ENCODE data around the gene DENND1A.

Gene DENND1A

DNA sequence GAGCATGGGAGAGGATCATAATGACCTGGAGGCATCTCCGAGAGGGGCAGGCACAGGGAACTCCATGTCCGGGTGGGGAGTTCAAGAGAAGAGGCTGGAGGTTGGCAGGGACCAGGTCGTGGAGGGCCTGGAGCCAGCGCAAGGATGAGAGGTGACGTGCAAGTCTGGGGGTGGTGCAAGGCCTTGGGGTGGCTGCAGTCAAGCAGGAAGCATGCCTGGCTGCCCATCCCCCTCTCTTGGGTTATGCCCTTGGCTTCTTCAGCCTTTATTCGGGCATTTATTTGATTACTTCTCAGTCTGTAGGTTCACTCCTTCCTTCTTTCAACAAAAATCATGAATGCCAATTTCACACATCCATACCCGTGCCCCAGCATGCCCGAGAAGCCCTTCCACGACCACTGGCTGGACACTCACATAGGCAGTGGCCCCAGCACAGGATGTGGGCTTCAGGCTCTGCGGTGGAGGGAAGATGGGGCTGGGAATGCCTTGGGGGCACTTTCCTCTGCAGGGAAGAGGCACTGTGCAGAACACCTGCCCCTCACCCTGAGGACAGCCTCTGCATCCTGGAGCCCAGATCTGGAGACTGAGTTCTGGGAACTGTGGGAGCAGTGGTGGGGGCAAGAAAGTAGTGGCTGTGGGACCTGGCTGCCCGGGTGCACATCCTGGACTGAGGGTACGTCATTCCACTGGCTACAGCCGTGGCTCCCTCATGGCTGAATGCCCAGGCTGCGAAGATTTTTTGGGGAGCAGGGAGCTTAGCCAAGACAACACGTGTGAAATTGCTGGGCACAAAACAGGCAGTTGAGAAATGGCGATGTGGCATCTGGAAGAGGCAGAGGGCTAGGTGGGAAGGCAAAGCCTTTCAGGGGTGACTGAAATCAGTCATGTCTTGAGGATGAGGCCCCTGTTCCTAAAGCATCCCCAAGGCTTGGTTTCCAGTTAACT is 535.4 kb downstream of the DENND1A start:
- TF ChIP-seq CTCF (IDR thresholded peaks at IDR 0.05) = no peak

DNA sequence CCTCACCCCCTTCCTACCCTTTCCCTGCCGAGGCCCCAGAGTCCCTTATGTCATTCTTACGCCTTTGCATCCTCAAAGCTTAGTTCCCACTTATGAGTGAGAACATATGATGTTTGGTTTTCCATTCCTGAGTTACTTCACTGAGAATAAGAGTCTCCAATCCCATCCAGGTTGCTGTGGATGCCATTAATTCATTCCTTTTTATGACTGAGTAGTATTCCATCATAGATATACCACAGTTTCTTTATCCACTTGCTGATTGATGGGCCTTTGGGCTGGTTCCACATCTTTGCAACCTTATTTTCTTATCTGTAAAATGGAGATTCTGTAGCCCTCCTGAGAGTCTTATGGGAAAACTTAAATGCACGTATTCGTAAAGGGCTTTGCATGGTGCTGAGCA is 537.1 kb downstream of the DENND1A start:
- TF ChIP-seq CTCF (IDR thresholded peaks at IDR 0.05) = no peak

DNA sequence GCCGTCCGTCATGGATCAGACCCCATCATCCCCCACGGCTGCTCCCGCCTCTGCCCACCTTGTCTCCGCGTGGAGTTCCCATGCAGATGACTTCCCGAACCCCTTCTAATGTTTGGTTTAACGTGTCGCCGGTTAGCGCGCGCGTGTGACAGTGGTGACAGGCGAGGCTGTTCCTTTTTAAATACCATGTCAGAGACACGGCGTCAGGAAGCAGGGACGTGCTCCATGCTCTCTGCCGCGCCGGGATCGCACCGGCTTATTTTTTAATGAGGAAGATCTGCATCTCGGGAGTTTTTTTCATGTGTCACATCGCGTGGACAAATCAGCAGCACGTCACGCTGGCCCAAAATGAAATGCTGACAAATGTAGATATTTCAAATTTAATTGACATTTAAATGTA is 538.0 kb downstream of the DENND1A start:
- no peak for TF ChIP-seq CTCF (IDR thresholded peaks at IDR 0.05)

DNA sequence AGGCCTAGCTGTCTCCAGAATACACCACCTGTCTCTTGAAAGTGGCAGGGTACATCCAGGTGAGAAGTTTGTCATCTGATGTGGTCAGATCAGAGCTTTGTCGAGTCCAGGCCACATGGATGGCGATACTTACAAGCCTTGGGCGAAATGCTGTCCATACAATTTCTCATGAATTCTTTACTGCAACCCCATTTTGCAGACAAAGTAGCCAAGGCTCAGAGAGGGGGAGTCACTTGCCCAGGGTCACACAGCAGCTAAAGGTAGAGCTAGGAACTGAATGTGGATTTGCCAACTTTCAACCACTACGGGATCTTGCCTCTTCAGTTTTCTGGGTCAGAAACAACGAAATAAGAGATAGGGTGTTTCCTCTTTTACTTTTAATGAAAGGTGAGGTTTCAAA is 538.7 kb downstream of the DENND1A start:
- TF ChIP-seq CTCF (IDR thresholded peaks at IDR 0.05) = no peak

GRCh38 chr9:123390337-123391135 is 539.4 kb downstream of the DENND1A start:
- no peak for TF ChIP-seq CTCF (IDR thresholded peaks at IDR 0.05)

DNA sequence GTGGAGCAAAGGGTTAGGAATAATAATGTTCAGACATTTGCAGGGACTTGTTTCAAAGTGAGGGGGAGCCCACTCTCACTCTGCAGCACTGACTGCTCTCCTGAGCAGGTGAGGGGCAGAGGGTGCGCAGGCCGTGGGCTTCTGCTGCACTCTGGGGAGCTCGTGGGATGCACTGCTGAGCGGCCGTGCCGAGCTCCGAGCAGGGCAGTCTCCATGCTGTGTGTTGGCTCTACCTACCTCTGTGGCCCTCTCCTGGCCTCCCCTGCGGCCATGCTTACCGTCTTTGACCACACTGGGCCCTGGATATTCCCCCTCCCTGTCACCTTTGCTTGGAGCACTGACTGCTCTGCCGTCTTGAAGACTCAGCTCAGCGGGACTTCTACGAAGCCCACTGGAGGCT is 540.2 kb downstream of the DENND1A start:
- TF ChIP-seq CTCF (IDR thresholded peaks at IDR 0.05) = no peak

- TF ChIP-seq CTCF (IDR thresholded peaks at IDR 0.05) = no peak
These were observed 540.9 kb downstream of the DENND1A start for GRCh38 chr9:123389070-123389469.

Data from LNCAP (cell line).